Calu3 (cell line): ENCODE measurements around the gene TRRAP. TPM values are rescaled to one million over a fixed set of nuclear protein-coding genes. Genes with fewer than 3 reads are reported as not detected.

ENCODE experiments used
- BruUV-seq: library from RNA; stranded (reverse); fragments of 400-500 nt; replicated peaks from 2 replicates; lab custom pipeline; 2021; lab: Mats Ljungman, UMichigan
- CTCF ChIA-PET: fragments of 300-600 bp; sonication (Branson Sonifier 250); formaldehyde crosslinking; loops from one replicate; lab custom pipeline; 2022; ENCODE audit warnings: antibody characterized with exemption; lab: Charles Lee
- DNase-seq: peaks from one replicate; pipeline ENCODE4 v3.0.0; 2022
- H3K27ac Mint-ChIP-seq: one replicate; pipeline ENCODE4 v1.8.0; 2022; ENCODE audit warnings: mixed read lengths; ENCODE audit not compliant: unreplicated experiment
- H3K27me3 Mint-ChIP-seq: one replicate; pipeline ENCODE4 v1.8.0; 2022; ENCODE audit warnings: mixed read lengths; ENCODE audit not compliant: unreplicated experiment
- H3K36me3 Mint-ChIP-seq: one replicate; pipeline ENCODE4 v1.8.0; 2022; ENCODE audit warnings: mild to moderate bottlenecking, moderate library complexity, mixed read lengths; ENCODE audit not compliant: insufficient read depth, unreplicated experiment
- H3K4me1 Mint-ChIP-seq: one replicate; pipeline ENCODE4 v1.8.0; 2022; ENCODE audit warnings: mild to moderate bottlenecking, low read depth, mixed read lengths; ENCODE audit not compliant: unreplicated experiment
- H3K4me3 Mint-ChIP-seq: one replicate; pipeline ENCODE4 v1.8.0; 2022; ENCODE audit warnings: mild to moderate bottlenecking, low read depth, moderate library complexity, mixed read lengths; ENCODE audit not compliant: unreplicated experiment
- H3K9me3 Mint-ChIP-seq: one replicate; pipeline ENCODE4 v1.8.0; 2022; ENCODE audit warnings: low read depth, mixed read lengths; ENCODE audit not compliant: unreplicated experiment
- CTCF ChIP-seq: fragments of 200-600 bp; IDR thresholded peaks from one replicate; pipeline ENCODE4 v1.8.0; 2022; ENCODE audit warnings: antibody characterized with exemption; ENCODE audit not compliant: unreplicated experiment
- intact Hi-C: fragments of 100-400 bp; cut with micrococcal nuclease; formaldehyde crosslinking; loops from one replicate; pipeline ENCODE4 v1.10.0; 2022; ENCODE audit not compliant: unreplicated experiment
- total RNA-seq: library from RNA; stranded (reverse); gene quantifications from 2 replicates; pipeline ENCODE4 v1.2.3, GENCODE V29; 2022

The TRRAP gene
- total RNA-seq, 1 experiment from 2014 or later = 30.9 TPM

GRCh38 chr7:99005776-99006175 lies 127.4 kb downstream of the TRRAP start:
- TF ChIP-seq CTCF = no peak
- no peak overlapping the region for H3K27ac Mint-ChIP-seq
- intact Hi-C loops = no loop called here
- no peak overlapping the region for H3K4me3 Mint-ChIP-seq
- H3K36me3 Mint-ChIP-seq = peaks cover 45% of the 10 kb centered on the region
- no peaks in the 10 kb centered on the region for H3K4me1 Mint-ChIP-seq
- H3K9me3 Mint-ChIP-seq = no peaks in the 10 kb centered on the region
- DNase-seq = no peak
- BruUV-seq = no TSS peak
- CTCF ChIA-PET = no interaction called here
- H3K27me3 Mint-ChIP-seq = no peaks in the 10 kb centered on the region

GRCh38 chr7:99006739-99007424 lies 128.6 kb downstream of the TRRAP start:
- no peaks in the 10 kb centered on the region for H3K9me3 Mint-ChIP-seq
- intact Hi-C loops = no loop called here
- BruUV-seq = no TSS peak
- H3K27ac Mint-ChIP-seq = no peak overlapping the region
- H3K36me3 Mint-ChIP-seq = peaks cover 39% of the 10 kb centered on the region
- no peak for DNase-seq
- H3K4me3 Mint-ChIP-seq = no peak overlapping the region
- H3K4me1 Mint-ChIP-seq = no peaks in the 10 kb centered on the region
- CTCF ChIA-PET = no interaction called here
- H3K27me3 Mint-ChIP-seq = no peaks in the 10 kb centered on the region
- no peak for TF ChIP-seq CTCF

GRCh38 chr7:99008181-99008631 lies 129.9 kb downstream of the TRRAP start:
- Mint-ChIP-seq H3K27ac (no peak overlapping the region), H3K27me3 (no peaks in the 10 kb centered on the region), H3K4me3 (no peak overlapping the region), H3K9me3 (no peaks in the 10 kb centered on the region), H3K36me3 (peaks cover 35% of the 10 kb centered on the region), H3K4me1 (no peaks in the 10 kb centered on the region)
- CTCF ChIA-PET = no interaction called here
- intact Hi-C loops = no loop called here
- no peak for DNase-seq
- no TSS peak for BruUV-seq
- no peak for TF ChIP-seq CTCF

GRCh38 chr7:99008921-99009530 lies 130.7 kb downstream of the TRRAP start:
- TF ChIP-seq CTCF = no peak
- no peak overlapping the region for H3K4me3 Mint-ChIP-seq
- H3K27me3 Mint-ChIP-seq = no peaks in the 10 kb centered on the region
- H3K9me3 Mint-ChIP-seq = no peaks in the 10 kb centered on the region
- intact Hi-C loops = no loop called here
- no peak for DNase-seq
- no peak overlapping the region for H3K27ac Mint-ChIP-seq
- H3K4me1 Mint-ChIP-seq = no peaks in the 10 kb centered on the region
- CTCF ChIA-PET = interaction anchor here (0.7 kb wide), 1 partner anchor 18 kb away, joined by 3 read pairs; no protein-coding TSS in a partner anchor
- no TSS peak for BruUV-seq
- peaks cover 36% of the 10 kb centered on the region for H3K36me3 Mint-ChIP-seq
